HG02571 (cell line): Measurements from ENCODE around the gene BPTF.
"Not testable (repeated sequence)": the region's sequence is repeated elsewhere in the genome, so short reads cannot be mapped to it uniquely, and the experiment has no call there.

Experiments used
- ATAC-seq: cut with Tn5 transposase; IDR thresholded peaks from one replicate; pipeline ENCODE4 v1.9.1; 2021; ENCODE audit warnings: mild to moderate bottlenecking, moderate library complexity; ENCODE audit not compliant: unreplicated experiment

Gene BPTF

GRCh38 chr17:67879662-67880061, 54.4 kb downstream of the BPTF start:
- no peak for ATAC-seq

- no peak for ATAC-seq
Observed at GRCh38 chr17:67881083-67881482, 55.8 kb downstream of the BPTF start.

- ATAC-seq, result no peak
Observed at GRCh38 chr17:67884741-67885140, 59.4 kb downstream of the BPTF start.

GRCh38 chr17:67891481-67892119, 66.3 kb downstream of the BPTF start:
- ATAC-seq, result no peak

- no peak for ATAC-seq
Observed at GRCh38 chr17:67902511-67903231, 77.4 kb downstream of the BPTF start.

GRCh38 chr17:67905298-67905697, 80.0 kb downstream of the BPTF start:
- ATAC-seq, result not testable (repeated sequence)

GRCh38 chr17:67910117-67910803, 85.0 kb downstream of the BPTF start:
- not testable (repeated sequence) for ATAC-seq

- ATAC-seq, result no peak
Observed at GRCh38 chr17:67911059-67911782, 85.9 kb downstream of the BPTF start.

GRCh38 chr17:67912088-67912487, 86.8 kb downstream of the BPTF start:
- no peak for ATAC-seq

- no peak for ATAC-seq
Observed at GRCh38 chr17:67912656-67913055, 87.4 kb downstream of the BPTF start.

- no peak for ATAC-seq
Observed at GRCh38 chr17:67920212-67920611, 94.9 kb downstream of the BPTF start.

GRCh38 chr17:67922503-67922902, 97.2 kb downstream of the BPTF start:
- no peak for ATAC-seq

GRCh38 chr17:67928842-67929241, 103.5 kb downstream of the BPTF start:
- ATAC-seq, result not testable (repeated sequence)

GRCh38 chr17:67931227-67931626, 105.9 kb downstream of the BPTF start:
- no peak for ATAC-seq

- no peak for ATAC-seq
Observed at GRCh38 chr17:67942810-67943209, 117.5 kb downstream of the BPTF start.

- ATAC-seq, result no peak
Observed at GRCh38 chr17:67944035-67944434, 118.7 kb downstream of the BPTF start.

GRCh38 chr17:67946513-67946912, 121.2 kb downstream of the BPTF start:
- ATAC-seq, result no peak

GRCh38 chr17:67947325-67947813, 122.1 kb downstream of the BPTF start:
- no peak for ATAC-seq

GRCh38 chr17:67950945-67951344, 125.6 kb downstream of the BPTF start:
- no peak for ATAC-seq

- no peak for ATAC-seq
Observed at GRCh38 chr17:67959510-67959909, 134.2 kb downstream of the BPTF start.

GRCh38 chr17:67960276-67960675, 135.0 kb downstream of the BPTF start:
- ATAC-seq, result not testable (repeated sequence)
